Measurements from ENCODE around the gene SULT2B1. TPM values are rescaled to one million over a fixed set of nuclear protein-coding genes. Genes with fewer than 3 reads are reported as not detected.
A peak's percentile ranks its signal among the peaks of the same experiment; 100 is the strongest.

SULT2B1 gene
- total RNA-seq, 4 donors from 2014 or later = 1.0 TPM; not detected in 3

DNA sequence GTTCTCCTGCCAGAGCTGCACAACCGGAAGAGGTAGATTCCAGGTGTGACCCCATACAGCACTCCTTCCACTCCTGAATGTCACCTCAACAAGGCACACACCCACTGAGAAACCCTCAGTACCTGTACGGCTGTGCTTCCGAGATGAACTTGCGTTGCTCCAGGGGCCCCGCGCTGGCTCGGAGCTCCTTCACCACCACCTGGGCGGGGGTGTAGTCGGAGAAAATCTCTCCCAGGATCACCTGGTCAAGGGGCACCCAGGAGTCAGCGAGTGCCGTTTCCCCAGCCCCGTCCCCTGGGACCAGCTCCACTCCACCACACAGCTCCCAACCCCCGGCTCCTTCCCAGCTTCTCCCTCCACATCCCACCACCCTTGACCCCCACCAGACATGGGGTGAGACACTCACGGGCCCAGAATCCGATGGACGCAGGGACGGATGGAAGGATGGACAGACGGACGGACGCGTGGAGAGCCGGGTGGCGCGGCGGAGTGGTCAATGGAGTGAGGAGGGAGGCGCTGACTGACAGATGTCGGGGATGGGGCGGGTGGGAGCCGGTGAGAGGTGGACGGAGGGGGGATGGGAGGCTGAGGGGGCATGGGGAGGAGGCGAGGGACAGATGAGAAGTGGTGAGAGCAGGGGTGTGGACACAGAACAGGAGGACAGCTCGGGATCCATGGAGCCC, 43.1 kb upstream of the SULT2B1 start:
- Histone ChIP-seq H3K9me3 (no peaks in the 10 kb centered on the region), H3K36me3 (no peaks in the 10 kb centered on the region), H3K27ac (replicated peaks in 1 of 4) (no peak overlapping the region), H3K27me3 (peaks cover 0 to 41% (median 28%) of the 10 kb centered on the region in 4 donors), H3K4me1 (peaks cover 12 to 31% (median 21%) of the 10 kb centered on the region in 4 donors), H3K4me3 (no peak overlapping the region)
- DNase-seq (ENCODE audit: extremely low spot score) = no peak
- TF ChIP-seq POLR2A (IDR thresholded peaks at IDR 0.05; ENCODE audit: low read depth) = no peak
- no peak for TF ChIP-seq POLR2AphosphoS5 (IDR thresholded peaks at IDR 0.05)
- no peak for TF ChIP-seq EP300 (IDR thresholded peaks at IDR 0.05)
- TF ChIP-seq, protein P1, sequence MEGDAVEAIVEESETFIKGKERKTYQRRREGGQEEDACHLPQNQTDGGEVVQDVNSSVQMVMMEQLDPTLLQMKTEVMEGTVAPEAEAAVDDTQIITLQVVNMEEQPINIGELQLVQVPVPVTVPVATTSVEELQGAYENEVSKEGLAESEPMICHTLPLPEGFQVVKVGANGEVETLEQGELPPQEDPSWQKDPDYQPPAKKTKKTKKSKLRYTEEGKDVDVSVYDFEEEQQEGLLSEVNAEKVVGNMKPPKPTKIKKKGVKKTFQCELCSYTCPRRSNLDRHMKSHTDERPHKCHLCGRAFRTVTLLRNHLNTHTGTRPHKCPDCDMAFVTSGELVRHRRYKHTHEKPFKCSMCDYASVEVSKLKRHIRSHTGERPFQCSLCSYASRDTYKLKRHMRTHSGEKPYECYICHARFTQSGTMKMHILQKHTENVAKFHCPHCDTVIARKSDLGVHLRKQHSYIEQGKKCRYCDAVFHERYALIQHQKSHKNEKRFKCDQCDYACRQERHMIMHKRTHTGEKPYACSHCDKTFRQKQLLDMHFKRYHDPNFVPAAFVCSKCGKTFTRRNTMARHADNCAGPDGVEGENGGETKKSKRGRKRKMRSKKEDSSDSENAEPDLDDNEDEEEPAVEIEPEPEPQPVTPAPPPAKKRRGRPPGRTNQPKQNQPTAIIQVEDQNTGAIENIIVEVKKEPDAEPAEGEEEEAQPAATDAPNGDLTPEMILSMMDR (IDR thresholded peaks at IDR 0.05) = no peak
- WGBS = 90% methylated on average over 29 of the region's 32 CpGs
- intact Hi-C loops (cut with DNase I) = loop anchor here (5.0 kb wide), 1 partner anchor 73 kb away; no protein-coding TSS in a partner anchor

DNA sequence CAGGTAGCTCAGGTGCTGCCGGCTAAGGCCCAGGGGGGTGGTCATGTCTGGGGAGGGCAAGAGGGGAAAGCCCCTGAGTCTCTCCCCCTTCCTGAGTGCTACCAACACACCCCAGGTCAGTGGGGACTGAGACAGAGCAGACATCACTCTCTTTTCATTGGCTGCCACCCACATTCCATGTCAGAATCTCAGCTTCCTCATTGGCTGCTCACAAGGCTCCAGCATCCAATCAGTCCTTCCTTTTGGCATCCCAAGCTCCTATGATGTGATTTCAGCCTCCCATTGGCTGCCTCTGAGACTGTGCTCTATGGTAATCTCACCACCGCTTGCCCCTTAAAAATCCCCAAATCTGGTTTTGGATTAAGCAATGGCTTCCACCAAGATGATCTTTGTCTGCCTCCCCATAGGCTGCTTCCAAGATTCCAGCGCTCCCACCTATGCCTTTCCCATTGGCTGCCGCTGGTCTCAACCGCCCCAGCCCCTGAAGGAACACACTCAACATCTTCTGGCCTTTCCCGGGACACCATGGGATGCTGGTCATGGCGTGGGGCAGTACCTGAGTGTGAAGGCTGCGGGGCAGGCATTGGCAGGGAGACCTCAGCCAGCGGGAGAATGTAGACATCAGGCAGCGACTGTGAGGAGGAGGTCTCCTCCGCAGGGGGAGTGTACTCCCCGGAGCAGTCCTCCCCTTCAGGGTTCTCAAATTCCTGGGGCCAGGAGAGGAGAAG, 42.3 kb upstream of the SULT2B1 start:
- no peak for TF ChIP-seq POLR2AphosphoS5 (IDR thresholded peaks at IDR 0.05)
- TF ChIP-seq POLR2A (IDR thresholded peaks at IDR 0.05; ENCODE audit: low read depth) = no peak
- TF ChIP-seq EP300 (IDR thresholded peaks at IDR 0.05) = no peak
- TF ChIP-seq, protein P1 (IDR thresholded peaks at IDR 0.05) = no peak
- 81% methylated on average over 12 of the region's 12 CpGs for WGBS
- Histone ChIP-seq H3K9me3 (no peaks in the 10 kb centered on the region), H3K27me3 (peaks cover 0 to 41% (median 29%) of the 10 kb centered on the region in 4 donors), H3K4me1 (peaks cover 12 to 35% (median 23%) of the 10 kb centered on the region in 4 donors), H3K27ac (replicated peaks in 1 of 4) (no peak overlapping the region), H3K4me3 (no peak overlapping the region), H3K36me3 (no peaks in the 10 kb centered on the region)
- DNase-seq (ENCODE audit: extremely low spot score) = no peak
- intact Hi-C loops (cut with DNase I) = loop anchor here (5.0 kb wide), 1 partner anchor 73 kb away; no protein-coding TSS in a partner anchor

DNA sequence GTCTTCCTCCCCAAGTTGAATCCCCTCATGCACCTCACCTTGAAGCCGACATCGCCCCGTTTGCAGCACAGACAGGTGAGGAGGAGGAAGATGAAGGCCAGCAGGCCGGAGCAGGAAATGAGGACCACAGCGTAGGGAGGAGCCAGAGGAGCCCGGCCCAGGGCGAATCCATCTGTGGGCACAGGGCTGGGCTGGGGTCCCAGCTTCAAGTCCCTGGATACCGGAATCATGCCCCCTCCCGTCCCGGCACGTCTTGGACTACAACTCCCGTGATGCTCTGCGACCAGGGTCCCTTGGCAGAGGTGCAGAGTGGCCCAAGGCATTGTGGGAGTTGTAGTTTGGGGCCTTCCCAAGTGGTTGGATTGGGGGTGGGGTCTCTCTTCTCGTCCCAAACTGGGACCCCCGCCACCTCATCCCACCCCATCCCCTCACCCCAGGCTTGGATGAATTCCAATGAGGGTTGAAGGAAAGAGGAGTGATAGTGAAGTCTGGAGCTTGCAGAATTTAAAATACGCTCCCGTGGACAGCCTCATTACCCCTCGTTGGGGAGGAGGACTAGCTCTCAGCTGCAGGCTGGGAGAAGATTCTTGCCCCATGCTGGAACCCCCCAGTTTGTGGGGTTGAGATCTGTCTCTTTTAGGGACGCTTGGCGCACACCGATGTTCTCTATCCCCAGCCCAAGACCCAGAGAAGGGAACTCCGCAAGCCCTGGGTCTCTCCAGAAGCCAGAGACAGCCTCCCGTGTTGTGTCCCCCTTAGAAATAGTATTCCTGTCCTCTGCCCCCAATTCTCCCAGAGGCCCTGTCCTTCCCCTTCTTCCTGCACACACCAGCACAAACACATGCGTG, 41.3 kb upstream of the SULT2B1 start:
- intact Hi-C loops (cut with DNase I) = no loop called here
- Histone ChIP-seq H3K36me3 (no peaks in the 10 kb centered on the region), H3K27ac (replicated peaks in 1 of 4) (no peak overlapping the region), H3K4me3 (peak overlapping the region; percentile 10 to 40 (median 26)), H3K9me3 (no peaks in the 10 kb centered on the region), H3K27me3 (peaks cover 0 to 41% (median 29%) of the 10 kb centered on the region in 4 donors), H3K4me1 (peaks cover 12 to 35% (median 23%) of the 10 kb centered on the region in 4 donors)
- WGBS = 14% methylated on average over 24 of the region's 24 CpGs
- peak in 1 of 2 donors; percentile 62 for TF ChIP-seq POLR2AphosphoS5 (IDR thresholded peaks at IDR 0.05)
- no peak for TF ChIP-seq EP300 (IDR thresholded peaks at IDR 0.05)
- DNase-seq (ENCODE audit: extremely low spot score) = no peak

DNA sequence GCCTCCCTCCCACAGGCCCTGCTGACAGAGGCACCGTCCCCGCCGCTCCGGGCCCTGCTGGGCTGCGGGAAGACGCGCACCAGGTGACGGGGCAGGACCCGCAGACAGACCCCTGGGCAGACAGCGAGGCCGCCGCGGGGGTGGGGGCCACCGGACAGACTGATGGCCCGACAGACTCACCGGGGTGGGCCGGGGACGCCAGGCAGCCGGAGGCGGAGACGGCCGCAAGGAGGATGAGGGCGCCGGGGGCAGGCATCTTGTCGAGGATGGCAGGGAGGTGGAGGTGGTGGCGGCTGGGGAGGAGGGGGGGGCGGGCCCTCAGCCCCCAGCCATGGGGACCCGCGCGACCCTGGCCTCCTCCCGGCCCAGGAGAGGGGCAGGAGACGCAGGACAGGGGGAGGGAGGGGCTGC, 40.6 kb upstream of the SULT2B1 start:
- intact Hi-C loops (cut with DNase I) = no loop called here
- 1% methylated on average over 14 of the region's 32 CpGs for WGBS

More for the DNA sequence above, 40.6 kb upstream of the SULT2B1 start:
- H3K9me3 ChIP-seq = no peaks in the 10 kb centered on the region
- peaks cover 12 to 35% (median 23%) of the 10 kb centered on the region in 4 donors for H3K4me1 ChIP-seq
- TF ChIP-seq POLR2AphosphoS5 (IDR thresholded peaks at IDR 0.05) (no peak), EP300 (IDR thresholded peaks at IDR 0.05) (no peak), POLR2A (IDR thresholded peaks at IDR 0.05; ENCODE audit: low read depth) (no peak)
- TF ChIP-seq, protein P1 (IDR thresholded peaks at IDR 0.05) = no peak
- no peak for DNase-seq (ENCODE audit: extremely low spot score)
- no peak overlapping the region for H3K27ac ChIP-seq (replicated peaks in 1 of 4)
- peaks cover 0 to 41% (median 29%) of the 10 kb centered on the region in 4 donors for H3K27me3 ChIP-seq
- peak overlapping the region; percentile 10 to 40 (median 26) for H3K4me3 ChIP-seq
- H3K36me3 ChIP-seq = no peaks in the 10 kb centered on the region

Measured in esophagus muscularis mucosa (tissue), 4 donors.